ENCODE measurements around the gene NFYC.
"Not testable (repeated sequence)": the region's sequence is repeated elsewhere in the genome, so short reads cannot be mapped to it uniquely, and the experiment has no call there.

Gene NFYC

GRCh38 chr1:40665335-40666171 is 26.0 kb upstream of the NFYC start, which contains the start of gene RIMS3:
RIMS3 (minus strand) TSS chr1:40665682; CDS start chr1:40641925, 23,757 bp downstream.
- peak; percentile 73 for DNase-seq

GRCh38 chr1:40668769-40669525 is 22.6 kb upstream of the NFYC start:
- peak; percentile 88 for DNase-seq

GRCh38 chr1:40673452-40673851 is 18.1 kb upstream of the NFYC start:
- no peak for DNase-seq

- no peak for DNase-seq
Observed at GRCh38 chr1:40676501-40676900, 15.0 kb upstream of the NFYC start.

- no peak for DNase-seq
Observed at GRCh38 chr1:40679165-40679953, 12.1 kb upstream of the NFYC start.

- no peak for DNase-seq
Observed at GRCh38 chr1:40684669-40685068, 6.8 kb upstream of the NFYC start.

DNA sequence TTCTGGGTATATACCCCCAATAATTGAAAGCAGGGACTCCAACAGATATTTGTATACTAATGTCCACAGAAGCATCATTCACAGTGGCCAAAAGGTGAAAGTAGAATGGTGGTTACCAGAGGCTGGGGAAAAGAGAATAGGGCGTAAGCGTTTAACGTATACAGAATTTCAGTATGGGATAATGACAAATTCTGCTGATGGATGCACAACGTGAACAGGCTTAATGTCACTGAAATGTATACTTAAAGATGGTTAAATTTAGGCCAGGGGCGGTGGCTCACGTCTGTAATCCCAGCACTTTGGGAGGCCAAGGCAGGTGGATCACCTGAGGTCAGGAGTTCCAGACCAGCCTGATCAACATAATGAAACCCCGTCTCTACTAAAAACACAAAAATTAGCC is 4.4 kb upstream of the NFYC start:
- DNase-seq: no peak

DNA sequence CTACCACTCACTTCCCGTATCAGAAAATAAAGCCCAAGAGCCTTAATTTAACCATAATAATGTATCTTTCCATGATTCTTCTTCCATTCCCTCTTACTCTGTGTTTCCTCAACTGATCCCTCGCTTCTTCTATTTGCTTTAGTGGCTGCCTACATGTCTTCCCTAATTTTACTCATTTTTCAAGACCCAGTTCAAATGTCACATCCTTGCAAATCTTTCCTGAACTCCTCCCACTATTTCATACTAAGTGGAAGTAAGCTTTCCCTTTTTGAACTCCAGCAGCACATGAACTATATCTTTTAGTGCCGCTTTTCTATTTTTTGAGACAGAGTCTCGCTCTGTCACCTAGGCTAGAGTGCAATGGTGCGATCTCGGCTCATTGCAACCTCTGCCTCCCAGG is 3.8 kb upstream of the NFYC start:
- DNase-seq: no peak

DNA sequence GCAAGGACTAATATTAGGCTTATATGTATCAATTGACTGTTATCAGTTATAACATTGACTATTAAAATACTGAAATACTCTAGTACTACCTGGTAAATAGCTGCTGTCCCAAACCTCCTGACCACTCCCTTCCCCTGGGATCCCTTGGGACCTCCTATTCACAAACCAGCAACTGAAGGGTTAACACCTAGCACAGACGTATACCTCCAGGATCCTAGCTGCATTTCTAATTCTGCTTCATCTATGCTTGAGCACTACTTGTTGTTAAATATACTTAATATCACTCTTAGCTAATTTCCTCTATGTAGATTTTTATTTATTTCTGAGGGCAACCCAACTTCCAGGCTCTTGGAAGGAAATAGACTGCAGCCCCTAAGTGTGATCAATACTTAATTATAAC is 1.8 kb upstream of the NFYC start:
- no peak for DNase-seq

GRCh38 chr1:40690771-40691537 is 550 bp upstream of the NFYC start:
- DNase-seq: no peak

GRCh38 chr1:40692429-40692895 is 958 bp downstream of the NFYC start:
- no peak for DNase-seq

DNA sequence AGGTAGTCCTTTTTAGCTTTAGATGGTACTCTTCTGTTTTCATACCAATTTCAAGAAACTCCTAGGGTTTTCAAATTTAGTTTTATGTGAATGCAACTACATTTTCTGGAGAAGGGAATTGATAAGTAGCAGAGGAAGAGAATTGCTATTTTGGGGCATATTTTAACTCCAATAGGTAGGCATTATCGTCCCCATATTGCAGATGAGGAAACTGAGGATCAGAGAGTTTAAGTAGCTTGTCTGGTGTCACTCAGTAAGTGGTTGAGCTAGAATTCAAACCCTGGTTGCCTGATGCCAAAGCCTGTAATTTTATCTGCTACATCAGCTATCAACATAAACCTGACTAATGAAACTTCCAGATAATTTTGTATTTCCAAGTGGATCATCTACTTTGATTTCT is 1.9 kb downstream of the NFYC start:
- DNase-seq: no peak

- no peak for DNase-seq
Observed at GRCh38 chr1:40694353-40694874, 2.9 kb downstream of the NFYC start.

DNA sequence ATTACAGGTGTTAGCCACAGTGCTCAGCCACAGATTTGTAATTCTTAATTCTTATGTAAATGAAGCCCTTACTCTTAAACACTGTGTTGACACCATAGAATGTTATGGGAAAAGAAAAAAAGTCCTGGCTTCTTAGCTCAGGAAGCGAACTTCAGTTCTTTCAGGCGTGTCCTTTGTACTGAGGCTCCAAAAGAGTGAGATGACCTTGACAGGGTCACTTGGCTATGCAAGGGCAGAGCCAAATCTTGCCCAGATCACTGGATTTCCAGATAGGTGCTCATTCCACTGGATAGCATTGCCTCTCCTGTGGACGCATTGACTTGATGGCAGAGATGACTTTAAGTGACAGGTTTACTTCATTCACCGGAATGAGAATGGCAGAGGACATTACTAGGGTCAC is 4.8 kb downstream of the NFYC start:
- no peak for DNase-seq

- DNase-seq: no peak
Observed at GRCh38 chr1:40697436-40697835, 5.9 kb downstream of the NFYC start.

GRCh38 chr1:40699787-40700186 is 8.3 kb downstream of the NFYC start:
- no peak for DNase-seq

- no peak for DNase-seq
Observed at GRCh38 chr1:40701684-40702083, 10.2 kb downstream of the NFYC start.

GRCh38 chr1:40702810-40703209 is 11.3 kb downstream of the NFYC start:
- not testable (repeated sequence) for DNase-seq

GRCh38 chr1:40703316-40703715 is 11.8 kb downstream of the NFYC start:
- no peak for DNase-seq

DNA sequence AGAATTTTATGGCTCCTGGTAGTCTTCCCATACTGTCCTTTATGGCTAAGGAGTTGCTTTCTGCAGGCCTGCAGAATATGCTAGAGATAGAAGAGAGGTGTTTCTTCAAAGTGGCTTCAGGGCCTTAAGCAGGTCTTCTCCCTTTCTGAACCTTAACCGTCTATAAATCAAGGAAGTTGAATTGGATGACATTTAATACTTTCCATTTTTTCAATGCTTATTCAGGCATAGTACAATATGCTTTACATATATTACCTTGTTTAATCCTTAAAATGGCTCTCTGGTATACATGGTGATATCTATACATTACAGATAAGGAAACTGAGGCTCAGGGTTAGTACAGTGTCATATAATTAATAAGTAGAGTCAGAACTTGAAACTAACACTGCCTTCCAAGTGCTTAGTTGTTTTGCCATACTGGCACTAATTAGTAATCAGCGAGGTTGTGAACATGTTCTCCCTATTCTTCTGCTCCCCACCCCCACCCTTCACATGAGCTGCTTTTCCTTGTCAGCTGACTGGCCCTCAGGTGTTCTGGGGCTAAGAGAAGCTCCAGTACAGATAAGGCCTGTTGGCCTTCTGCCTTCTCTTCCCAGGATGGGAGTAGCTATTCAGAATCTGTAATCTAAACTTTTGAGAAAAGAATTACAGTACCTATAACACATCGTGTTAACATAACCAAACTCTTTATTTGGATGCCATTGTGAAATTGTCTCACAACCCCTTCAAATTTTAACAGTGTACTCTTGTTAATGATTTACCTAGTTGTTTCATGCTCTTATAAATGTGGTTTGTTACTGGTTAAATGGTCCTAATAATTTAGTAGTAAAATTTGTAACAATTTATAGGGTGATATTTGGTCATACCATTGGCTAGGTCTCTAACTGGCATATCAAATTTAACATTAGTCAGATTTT is 13.6 kb downstream of the NFYC start:
- DNase-seq: no peak

DNA sequence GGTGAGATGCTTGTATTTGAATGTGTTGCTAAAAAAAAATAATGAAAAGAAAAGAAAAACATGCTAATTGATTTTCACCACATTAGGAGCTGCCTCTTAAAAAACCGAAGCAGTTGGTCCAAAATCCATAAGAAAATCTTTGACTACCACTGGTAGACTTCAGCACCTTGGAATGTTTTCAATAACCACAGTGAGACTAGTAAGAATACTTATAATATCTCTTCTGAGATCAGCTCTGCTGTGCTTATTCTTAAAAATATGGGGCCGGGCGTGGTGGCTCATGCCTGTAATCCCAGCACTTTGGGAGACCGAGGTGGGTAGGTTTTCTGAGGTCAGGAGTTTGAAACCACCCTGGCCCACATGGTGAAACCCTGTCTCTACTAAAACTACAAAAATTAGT is 15.1 kb downstream of the NFYC start:
- no peak for DNase-seq
